HUES48 (cell line): ENCODE measurements around the gene KDM2B.
"Not testable (repeated sequence)": the region's sequence is repeated elsewhere in the genome, so short reads cannot be mapped to it uniquely, and the experiment has no call there.

Experiments
- H3K27ac ChIP-seq: one replicate; pipeline ENCODE4 v1.7.0; 2013; ENCODE audit warnings: low read depth, low read length, inconsistent platforms
- H3K27me3 ChIP-seq: 2 replicates; pipeline ENCODE4 v1.6.1; 2013; ENCODE audit warnings: mild to moderate bottlenecking, low read length; ENCODE audit not compliant: control insufficient read depth, insufficient read depth
- H3K36me3 ChIP-seq: 2 replicates; pipeline ENCODE4 v1.6.1; 2013; ENCODE audit warnings: low read length; ENCODE audit not compliant: control insufficient read depth, insufficient read depth
- H3K4me1 ChIP-seq: 2 replicates; pipeline ENCODE4 v1.6.1; 2013; ENCODE audit warnings: mild to moderate bottlenecking, low read length; ENCODE audit not compliant: control insufficient read depth, insufficient read depth
- H3K4me3 ChIP-seq: 2 replicates; pipeline ENCODE4 v1.5.1; 2013; ENCODE audit warnings: mild to moderate bottlenecking, low read depth, low read length
- H3K9ac ChIP-seq: 2 replicates; pipeline ENCODE4 v1.6.1; 2013; ENCODE audit warnings: mild to moderate bottlenecking, low read depth, low read length, moderate library complexity
- H3K9me3 ChIP-seq: 2 replicates; pipeline ENCODE4 v1.6.1; 2013; ENCODE audit warnings: low read length; ENCODE audit not compliant: control insufficient read depth, insufficient read depth

KDM2B gene

GRCh38 chr12:121392325-121392716 is 188.5 kb downstream of the KDM2B start:
- no peaks in the 10 kb centered on the region for H3K4me1 ChIP-seq
- no peaks in the 10 kb centered on the region for H3K9me3 ChIP-seq
- no peaks in the 10 kb centered on the region for H3K36me3 ChIP-seq
- H3K4me3 ChIP-seq, result no peak overlapping the region
- no peaks in the 10 kb centered on the region for H3K27me3 ChIP-seq
- no peak overlapping the region for H3K9ac ChIP-seq
- H3K27ac ChIP-seq, result no peak overlapping the region

GRCh38 chr12:121391619-121392324 is 189.1 kb downstream of the KDM2B start:
- Histone ChIP-seq H3K9ac (no peak overlapping the region), H3K9me3 (no peaks in the 10 kb centered on the region), H3K27ac (no peak overlapping the region), H3K4me3 (no peak overlapping the region), H3K36me3 (no peaks in the 10 kb centered on the region), H3K27me3 (no peaks in the 10 kb centered on the region), H3K4me1 (no peaks in the 10 kb centered on the region)

GRCh38 chr12:121390856-121391255 is 190.0 kb downstream of the KDM2B start:
- Histone ChIP-seq H3K27me3 (no peaks in the 10 kb centered on the region), H3K4me1 (no peaks in the 10 kb centered on the region), H3K36me3 (no peaks in the 10 kb centered on the region), H3K9me3 (no peaks in the 10 kb centered on the region), H3K4me3 (no peak overlapping the region), H3K9ac (no peak overlapping the region), H3K27ac (no peak overlapping the region)

GRCh38 chr12:121388421-121388981 is 192.3 kb downstream of the KDM2B start:
- no peak overlapping the region for H3K4me3 ChIP-seq
- no peak overlapping the region for H3K9ac ChIP-seq
- H3K9me3 ChIP-seq, result no peaks in the 10 kb centered on the region
- H3K27me3 ChIP-seq, result no peaks in the 10 kb centered on the region
- H3K4me1 ChIP-seq, result no peaks in the 10 kb centered on the region
- H3K27ac ChIP-seq, result no peak overlapping the region
- no peaks in the 10 kb centered on the region for H3K36me3 ChIP-seq

- H3K27me3 ChIP-seq, H3K9ac ChIP-seq, H3K36me3 ChIP-seq, H3K27ac ChIP-seq, H3K9me3 ChIP-seq, H3K4me1 ChIP-seq, H3K4me3 ChIP-seq: not testable (repeated sequence)
Measured at GRCh38 chr12:121384891-121385290, 195.9 kb downstream of the KDM2B start.

GRCh38 chr12:121383601-121384021 is 197.2 kb downstream of the KDM2B start:
- Histone ChIP-seq H3K27ac (no peak overlapping the region), H3K9ac (no peak overlapping the region), H3K4me1 (no peaks in the 10 kb centered on the region), H3K9me3 (no peaks in the 10 kb centered on the region), H3K36me3 (no peaks in the 10 kb centered on the region), H3K27me3 (no peaks in the 10 kb centered on the region), H3K4me3 (no peak overlapping the region)

- H3K36me3 ChIP-seq, result no peaks in the 10 kb centered on the region
- no peaks in the 10 kb centered on the region for H3K9me3 ChIP-seq
- H3K9ac ChIP-seq, result no peak overlapping the region
- H3K4me3 ChIP-seq, result no peak overlapping the region
- no peak overlapping the region for H3K27ac ChIP-seq
- H3K27me3 ChIP-seq, result no peaks in the 10 kb centered on the region
- no peaks in the 10 kb centered on the region for H3K4me1 ChIP-seq
Measured at GRCh38 chr12:121379945-121380344, 200.9 kb downstream of the KDM2B start.
